ENCODE data around the gene WWC2.
"Not testable (repeated sequence)": the region's sequence is repeated elsewhere in the genome, so short reads cannot be mapped to it uniquely, and the experiment has no call there.

WWC2 gene

DNA sequence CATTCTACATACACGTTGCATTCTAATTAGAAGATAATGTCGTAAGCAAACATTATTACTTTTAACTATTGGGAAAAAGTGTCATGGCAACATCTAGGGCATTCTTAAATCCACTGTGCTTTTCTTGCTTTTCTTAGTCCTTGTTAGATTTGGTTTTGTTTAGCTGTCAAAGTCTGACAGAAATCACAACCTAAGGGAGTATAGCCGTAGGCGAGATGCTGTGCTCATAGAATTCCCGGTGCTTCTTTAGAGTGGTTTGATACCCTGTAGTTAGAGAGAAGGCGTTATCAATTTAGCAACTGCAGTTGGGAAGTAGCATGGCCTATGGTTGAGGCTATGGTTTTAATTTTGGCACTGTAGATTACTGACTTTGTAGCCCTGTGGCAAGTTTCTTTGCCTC, 45.7 kb downstream of the WWC2 start:
- no peak for DNase-seq

GRCh38 chr4:183145773-183146172, 46.7 kb downstream of the WWC2 start:
- DNase-seq, result no peak

GRCh38 chr4:183146478-183146877, 47.4 kb downstream of the WWC2 start:
- no peak for DNase-seq

- no peak for DNase-seq
These were observed 48.1 kb downstream of the WWC2 start for GRCh38 chr4:183147196-183147595.

DNA sequence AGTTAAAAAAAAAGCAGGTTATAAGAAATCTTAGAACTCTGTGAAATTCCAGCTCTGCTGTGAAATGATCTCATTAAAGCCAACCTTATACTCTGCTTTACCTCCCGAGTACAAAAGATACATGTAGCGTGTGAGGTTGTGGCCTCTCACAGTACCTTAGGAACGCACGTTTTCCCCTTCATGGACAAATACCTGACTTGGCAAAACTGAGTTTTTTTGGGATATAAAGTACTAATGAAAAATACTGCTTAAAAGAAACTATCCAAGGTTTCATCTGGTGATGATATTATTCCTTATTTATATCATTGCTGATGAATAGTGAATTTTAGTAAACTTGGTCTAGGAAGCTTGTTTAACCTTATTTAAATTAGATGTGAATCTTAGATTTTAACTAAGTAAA, 48.9 kb downstream of the WWC2 start:
- DNase-seq, result no peak

DNA sequence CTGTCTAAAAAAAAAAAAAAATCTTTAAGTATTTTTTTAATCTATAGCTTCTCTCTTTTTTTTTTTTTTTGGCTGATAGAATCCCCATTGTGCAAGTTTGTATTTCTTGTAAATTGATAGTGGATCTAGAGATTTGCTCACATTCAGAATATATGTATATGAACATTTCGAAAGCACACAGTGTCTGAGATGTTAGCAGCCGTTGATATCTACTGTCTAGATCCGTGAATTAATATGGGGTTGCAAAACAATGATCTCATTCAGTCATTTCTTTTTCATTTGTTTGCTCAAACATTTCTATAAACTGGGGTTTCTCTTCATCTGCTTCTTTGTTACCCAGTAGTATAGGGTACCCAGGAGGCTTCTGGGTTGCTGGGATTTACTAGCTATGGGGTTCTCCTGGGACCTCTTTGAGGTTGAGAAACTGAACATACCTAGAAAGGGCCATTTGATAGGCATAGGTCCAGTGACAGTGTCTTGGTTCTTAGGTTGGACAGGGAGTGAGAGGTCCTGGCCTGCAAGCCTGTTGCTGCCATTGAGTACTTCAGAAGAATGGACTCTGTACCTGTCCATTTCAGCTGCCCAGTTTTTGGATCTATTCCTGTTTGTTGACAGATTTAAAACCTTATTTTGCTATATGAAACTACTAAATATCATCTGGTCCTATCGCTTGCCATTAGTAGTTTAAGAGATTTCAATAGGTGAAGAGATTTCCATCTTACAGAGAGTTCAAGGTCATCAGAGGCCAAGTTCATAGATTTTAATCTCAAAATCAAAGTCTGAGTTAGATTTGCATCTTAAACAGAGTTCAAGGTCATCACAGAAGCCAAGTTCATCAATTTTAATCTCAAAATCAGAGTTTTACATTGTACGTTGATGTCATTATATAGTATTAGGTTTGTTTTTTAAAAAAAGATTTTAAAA, 50.8 kb downstream of the WWC2 start:
- DNase-seq, result no peak

DNA sequence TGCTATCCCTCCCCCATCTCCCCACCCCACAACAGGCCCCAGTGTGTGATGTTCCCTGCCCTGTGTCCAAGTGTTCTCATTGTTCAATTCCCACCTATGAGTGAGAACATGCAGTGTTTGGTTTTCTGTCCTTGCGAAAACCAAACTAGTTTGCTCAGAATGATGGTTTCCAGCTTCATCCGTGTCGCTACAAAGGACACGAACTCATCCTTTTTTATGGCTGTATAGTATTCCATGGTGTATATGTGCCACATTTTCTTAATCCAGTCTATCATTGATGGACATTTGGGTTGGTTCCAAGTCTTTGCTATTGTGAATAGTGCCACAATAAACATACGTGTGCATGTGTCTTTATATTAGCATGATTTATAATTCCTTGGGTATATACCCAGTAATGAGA, 51.6 kb downstream of the WWC2 start:
- not testable (repeated sequence) for DNase-seq

DNA sequence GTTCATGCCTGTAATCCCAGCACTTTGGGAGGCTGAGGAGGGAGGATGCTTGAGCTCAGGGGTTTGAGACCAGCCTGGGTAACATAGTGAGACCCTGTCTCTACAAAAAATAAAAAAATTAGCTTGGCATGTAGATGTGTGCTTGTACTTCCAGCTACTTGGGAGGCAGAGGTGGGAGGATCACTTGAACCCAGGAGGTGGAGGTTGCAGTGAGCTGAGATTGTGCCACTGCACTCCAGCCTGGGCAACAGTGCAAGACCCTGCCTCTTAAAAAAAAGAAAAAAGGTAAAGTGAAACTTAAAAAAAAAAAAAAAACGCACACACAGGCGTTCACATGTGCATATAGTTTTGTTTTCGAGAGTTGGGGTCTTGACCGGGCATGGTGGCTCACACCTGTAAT, 53.2 kb downstream of the WWC2 start:
- not testable (repeated sequence) for DNase-seq

GRCh38 chr4:183153190-183153916, 54.3 kb downstream of the WWC2 start:
- no peak for DNase-seq

DNA sequence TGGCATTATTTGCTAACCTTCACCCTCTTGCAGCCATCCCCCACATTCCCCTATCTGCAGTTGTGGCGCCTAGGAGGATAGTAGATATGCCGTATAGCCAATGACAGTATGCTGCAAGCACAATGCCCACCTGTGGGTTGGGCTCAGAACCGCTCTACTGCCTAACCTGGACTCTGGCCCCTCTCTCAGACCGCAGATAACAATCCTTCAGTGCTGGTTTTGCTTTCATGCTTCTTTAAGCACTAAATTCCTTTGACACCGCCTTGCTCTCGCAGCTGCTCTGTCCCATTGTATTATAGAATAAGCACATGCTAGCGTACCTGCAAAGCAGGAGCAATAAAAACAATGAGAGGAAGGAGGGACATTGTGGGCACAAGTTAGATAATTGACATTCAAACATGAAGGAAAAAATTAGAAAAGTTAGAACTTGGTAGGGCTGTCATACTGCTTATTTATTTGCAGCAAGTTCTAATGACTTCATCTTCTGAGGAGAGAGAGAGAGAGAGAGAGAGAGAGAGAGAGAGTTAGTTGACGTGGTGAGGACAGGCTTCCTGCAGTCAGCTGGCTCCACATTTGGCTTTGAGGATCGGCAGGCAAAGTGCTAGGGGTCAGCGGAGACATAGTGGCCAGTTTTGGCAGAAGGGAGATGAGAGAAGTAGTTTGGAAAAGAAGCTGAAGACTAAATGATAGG, 55.8 kb downstream of the WWC2 start:
- no peak for DNase-seq

DNA sequence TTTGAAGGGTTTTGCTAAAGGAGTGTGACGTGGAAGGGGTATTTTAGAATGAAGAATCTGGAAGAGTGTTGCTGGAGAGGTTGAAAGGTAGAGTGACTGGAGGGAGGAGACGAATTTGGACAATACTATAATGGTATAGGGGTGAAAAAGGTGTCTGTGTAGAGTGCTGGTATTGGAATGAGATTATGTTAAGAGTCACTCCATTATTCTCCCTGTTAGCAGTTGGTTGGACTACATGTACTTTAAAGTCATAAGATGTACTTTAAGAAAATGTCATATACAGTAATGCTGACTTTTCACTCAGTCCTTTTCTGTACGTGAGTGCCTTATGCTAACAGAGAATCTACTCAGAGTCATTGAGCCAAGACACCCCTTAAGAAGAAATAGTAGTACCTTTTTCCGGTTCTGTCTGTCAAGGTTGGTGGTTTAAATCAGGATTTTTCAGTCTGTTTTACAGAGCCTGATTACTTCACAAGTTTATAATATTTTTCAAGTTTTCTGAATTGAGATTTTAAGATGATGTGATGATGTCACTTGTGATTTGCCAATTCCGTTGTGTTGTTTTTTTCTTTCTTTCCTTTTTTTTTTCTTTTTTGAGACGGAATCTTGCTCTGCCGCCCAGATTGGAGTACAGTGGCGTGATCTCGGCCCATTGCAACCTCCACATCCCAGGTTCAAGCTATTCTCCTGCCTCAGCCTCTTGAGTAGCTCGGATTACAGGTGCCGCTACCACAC, 56.6 kb downstream of the WWC2 start:
- DNase-seq, result no peak

- DNase-seq, result no peak
These were observed 58.2 kb downstream of the WWC2 start for GRCh38 chr4:183157215-183157614.

- no peak for DNase-seq
These were observed 59.0 kb downstream of the WWC2 start for GRCh38 chr4:183158062-183158461.

- DNase-seq, result no peak
These were observed 62.6 kb downstream of the WWC2 start for GRCh38 chr4:183161630-183162029.

- DNase-seq, result no peak
These were observed 64.1 kb downstream of the WWC2 start for GRCh38 chr4:183163135-183163534.

DNA sequence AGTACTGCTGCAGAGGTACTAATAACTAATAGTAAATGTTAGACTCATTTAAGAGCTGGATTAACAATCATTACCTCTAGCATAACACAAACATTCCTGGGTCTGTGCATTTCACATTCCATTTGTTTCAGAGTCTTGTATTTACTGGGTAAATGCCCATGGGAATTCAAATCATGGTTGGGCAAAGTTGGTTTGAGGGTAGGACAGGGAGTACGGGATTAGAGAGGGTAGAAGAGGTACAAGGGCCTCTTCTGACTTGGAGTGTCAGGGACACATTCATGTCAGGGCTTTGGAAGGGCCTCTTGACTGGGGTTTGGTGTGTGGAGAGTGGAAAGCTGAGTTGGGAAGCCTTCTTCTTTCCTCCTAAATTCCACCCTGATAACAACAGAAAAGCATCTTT, 65.9 kb downstream of the WWC2 start:
- DNase-seq, result no peak

- DNase-seq, result no peak
These were observed 66.3 kb downstream of the WWC2 start for GRCh38 chr4:183165376-183165775.

DNA sequence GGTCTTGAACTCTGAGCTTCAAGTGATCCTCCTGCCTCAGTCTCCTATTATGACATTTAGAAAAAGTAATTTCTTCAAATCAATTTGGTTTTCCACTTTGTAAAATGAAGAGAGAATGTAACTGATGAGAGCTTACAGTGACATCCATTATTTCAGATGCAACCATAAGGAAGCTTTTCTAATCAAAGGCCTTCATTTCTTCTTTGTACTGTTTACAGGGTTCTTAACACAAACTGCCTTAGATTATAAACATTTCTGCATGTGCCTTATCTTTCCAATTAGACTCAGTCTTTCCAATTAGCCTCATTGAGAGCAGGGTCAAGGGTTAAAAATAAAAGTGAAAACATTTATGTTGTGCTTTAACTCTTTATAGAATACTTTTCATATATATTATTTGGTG, 71.8 kb downstream of the WWC2 start:
- DNase-seq, result no peak

GRCh38 chr4:183171484-183172267, 72.6 kb downstream of the WWC2 start:
- DNase-seq, result no peak

GRCh38 chr4:183172881-183173280, 73.8 kb downstream of the WWC2 start:
- DNase-seq, result no peak

GRCh38 chr4:183173580-183174526, 74.8 kb downstream of the WWC2 start:
- no peak for DNase-seq
